Activated gamma-delta T cell treated with anti-CD3 and anti-CD28 coated beads, Interleukin-2, amount 50 U/mL, for 16 hours (primary cell): ENCODE results near the gene SKI.

Source experiments
- DNase-seq: peaks from one replicate; pipeline ENCODE4 v3.0.0-alpha.2; 2020; ENCODE audit warnings: low read depth

SKI gene

GRCh38 chr1:2307972-2308371 lies 79.9 kb downstream of the SKI start:
- DNase-seq = no peak

GRCh38 chr1:2308844-2309243 lies 80.7 kb downstream of the SKI start:
- no peak for DNase-seq

- no peak for DNase-seq
Measured at GRCh38 chr1:2310332-2311183, 82.4 kb downstream of the SKI start.

DNA sequence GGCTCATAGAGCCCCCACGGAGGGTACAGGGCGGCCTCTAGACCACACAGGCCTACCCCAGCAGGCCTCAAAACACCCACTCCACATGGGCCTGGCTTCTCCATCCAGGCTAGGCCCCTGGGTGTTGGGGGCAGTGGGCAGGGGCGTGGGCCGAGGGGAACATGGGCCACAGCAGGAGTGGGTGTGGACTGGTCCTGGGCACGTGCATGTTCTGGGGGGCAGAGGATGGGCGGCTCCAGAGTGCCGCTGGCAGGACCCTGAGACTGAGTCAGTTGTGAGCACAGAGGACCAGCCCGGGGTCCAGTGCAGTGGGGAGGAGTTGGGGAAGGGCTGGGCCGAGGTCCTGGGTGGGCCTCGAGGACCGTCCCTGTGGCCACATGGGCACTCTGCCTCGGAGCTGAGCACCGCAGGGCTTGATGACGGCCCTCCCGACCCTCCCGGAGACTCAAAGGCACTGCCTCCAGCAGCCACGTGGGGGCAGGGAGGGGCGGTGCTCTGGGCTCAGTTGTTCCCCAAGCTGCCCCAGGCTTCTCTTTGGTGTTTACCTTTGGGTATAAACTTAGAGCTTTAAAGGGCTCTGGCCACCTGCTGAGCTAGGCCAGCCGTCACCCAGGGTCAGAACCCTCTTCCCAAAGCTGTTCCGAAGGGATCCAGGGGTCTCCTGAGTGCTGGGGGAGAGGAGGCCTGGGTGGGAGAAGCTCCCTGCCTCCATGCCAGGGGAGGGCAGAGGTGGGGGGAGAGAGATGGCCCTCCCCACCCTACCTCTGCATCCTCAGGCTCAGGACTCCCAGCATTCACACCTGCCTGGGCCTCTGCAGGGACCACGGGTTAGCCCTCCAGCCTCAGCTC lies 83.3 kb downstream of the SKI start:
- DNase-seq = no peak

DNA sequence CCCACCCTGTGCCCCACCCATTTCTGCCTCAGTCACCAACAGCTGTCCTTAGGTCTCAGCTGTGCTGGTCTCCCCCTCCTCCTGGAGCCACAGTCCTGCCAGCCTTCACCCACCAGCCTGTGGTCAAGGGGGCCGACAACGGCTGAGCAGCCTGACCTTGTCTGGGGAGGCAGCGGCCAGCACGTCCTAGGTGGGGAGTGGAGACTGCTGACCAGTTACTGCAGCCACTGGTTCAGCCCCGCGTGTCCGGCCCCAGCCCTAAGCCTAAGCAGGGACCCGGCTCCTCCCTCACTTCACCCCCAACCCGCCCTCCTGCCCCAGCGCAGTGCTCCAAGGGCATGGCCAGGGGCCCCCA lies 84.0 kb downstream of the SKI start:
- no peak for DNase-seq

DNA sequence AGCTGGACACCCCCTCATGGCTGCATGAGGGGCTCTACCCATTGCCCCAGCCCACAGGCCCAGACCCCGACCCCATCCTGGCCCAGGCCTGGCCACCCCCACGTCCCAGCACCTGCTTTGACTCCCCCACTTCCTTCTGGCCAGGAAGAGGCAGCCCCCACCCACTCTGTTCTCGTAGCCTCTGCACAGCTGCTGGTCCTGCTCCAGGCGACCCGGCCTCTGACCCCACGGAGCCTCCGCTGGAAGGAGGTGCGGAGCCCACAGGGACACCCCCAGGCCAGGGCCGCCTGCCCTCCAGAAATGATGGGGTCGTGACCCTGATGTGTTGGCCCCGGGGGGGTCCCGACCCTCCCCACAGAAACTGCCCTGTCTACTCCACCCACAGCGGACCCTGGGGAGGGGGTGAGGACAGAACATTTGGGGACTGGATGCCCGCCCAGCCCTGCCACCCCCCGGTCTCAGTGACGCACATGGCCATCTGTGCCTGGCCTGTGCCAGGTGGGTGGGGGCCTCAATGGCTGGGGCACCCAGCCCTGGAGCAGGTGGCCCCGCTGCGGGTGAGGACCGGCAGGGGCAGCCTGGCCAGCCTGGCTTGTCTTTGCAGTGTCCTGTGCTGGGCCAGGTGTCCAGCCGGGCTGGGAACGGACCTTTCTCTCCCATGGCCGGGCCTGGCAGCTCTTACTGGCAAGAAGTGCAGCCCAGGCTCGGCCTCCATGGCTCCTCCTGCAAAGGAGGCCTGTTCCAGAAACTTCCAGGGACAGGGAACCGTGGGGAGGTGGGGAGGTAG lies 84.6 kb downstream of the SKI start:
- DNase-seq = no peak

- DNase-seq = no peak
Measured at GRCh38 chr1:2313651-2314261, 85.6 kb downstream of the SKI start.

DNA sequence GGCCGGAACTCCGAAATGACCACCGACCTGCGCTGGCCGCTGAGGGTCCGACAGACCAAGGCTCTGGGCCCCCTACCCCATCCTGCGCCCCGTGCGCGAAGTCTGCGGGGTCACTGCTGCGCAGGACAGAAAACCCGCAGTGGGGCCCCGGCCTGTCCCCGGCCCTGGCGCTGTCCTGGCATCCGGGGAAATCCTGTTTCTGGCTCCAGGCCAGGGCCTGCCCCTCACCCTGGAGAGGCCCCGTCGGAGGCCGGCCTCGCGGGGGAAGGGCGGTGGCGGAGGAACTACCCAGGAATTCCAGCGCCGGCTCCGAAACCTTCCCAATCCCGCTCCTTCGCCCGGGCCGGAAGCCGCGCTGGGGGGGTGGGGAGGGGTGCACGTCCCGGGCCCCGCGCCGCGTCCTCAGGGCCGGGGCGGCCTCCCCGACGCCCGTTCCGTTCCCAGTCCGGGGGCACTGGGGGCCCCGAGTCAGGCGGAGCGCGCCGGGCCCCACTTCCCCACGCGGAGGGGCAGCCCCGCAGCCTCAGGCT lies 86.2 kb downstream of the SKI start:
- no peak for DNase-seq

- no peak for DNase-seq
Measured at GRCh38 chr1:2314803-2315673, 86.9 kb downstream of the SKI start.

- DNase-seq = no peak
Measured at GRCh38 chr1:2315674-2316450, 87.7 kb downstream of the SKI start.

GRCh38 chr1:2316451-2316961 lies 88.4 kb downstream of the SKI start:
- DNase-seq = no peak

- DNase-seq = no peak
Measured at GRCh38 chr1:2317230-2318065, 89.3 kb downstream of the SKI start.

DNA sequence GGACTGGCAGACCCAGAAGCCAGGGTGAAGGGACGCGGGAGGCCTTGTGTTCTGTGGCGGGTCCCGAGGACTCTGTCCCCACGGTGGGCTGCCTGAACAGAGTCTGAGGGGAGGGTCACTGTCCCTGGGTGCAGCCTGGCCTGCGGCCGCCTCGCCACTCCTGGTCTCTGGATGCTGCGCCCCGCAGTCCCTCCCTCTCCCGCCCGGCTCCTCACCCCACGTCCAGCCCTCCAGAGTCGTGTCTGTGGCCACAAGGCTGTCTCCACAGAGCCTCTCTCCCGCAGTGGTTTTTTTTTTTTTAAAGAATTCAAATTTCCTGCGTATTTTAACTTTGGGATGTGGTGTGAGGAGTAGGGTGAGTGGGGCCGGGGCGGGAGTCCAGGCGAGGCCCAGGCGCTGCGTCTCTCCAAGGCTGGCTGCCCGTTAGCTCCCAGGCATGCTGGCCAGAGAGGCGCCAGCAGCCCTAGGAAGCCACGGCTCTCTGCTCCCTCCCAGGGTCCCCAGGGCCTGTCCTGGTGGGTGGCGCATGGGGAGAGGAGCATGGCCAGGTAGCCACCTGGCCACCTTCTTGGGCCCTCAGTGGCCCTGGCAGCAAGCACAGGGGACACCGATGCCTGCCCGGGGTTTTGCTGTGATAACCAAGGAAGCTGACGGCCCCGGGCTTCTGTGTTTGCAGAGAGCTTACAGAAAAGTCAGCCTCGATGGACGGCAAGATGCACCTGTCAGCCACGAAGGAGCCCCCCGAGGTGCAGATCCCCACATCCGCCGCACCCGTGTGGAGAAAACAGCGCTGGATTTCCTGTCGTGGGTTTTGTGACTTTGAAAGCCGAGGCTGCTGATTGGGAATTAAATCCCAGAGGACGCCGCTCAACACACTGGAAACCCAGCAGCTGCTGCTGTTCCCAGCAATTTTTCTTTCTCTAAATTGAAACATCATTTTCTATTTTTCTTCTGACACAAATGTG lies 90.5 kb downstream of the SKI start:
- DNase-seq = no peak

DNA sequence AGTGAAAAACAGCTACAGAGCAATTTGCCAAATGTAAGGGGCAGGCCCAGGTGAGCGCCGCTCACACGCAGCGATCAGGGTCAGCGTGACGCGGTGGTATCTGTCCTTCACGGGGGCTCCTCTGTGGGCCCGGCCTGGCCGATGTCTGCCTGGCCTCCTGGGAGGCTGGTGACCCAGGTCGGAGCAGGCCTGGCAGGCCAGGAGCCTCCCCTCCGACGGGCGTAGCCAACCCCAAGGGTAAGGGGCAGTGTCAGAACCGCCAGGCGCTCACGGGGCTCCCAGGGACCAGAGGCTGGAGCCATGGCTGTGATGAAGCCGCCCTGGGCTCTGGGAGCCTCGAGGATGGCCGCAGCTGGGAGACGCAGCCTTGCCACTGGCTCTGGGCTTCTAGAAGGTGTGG lies 91.2 kb downstream of the SKI start:
- DNase-seq = no peak

DNA sequence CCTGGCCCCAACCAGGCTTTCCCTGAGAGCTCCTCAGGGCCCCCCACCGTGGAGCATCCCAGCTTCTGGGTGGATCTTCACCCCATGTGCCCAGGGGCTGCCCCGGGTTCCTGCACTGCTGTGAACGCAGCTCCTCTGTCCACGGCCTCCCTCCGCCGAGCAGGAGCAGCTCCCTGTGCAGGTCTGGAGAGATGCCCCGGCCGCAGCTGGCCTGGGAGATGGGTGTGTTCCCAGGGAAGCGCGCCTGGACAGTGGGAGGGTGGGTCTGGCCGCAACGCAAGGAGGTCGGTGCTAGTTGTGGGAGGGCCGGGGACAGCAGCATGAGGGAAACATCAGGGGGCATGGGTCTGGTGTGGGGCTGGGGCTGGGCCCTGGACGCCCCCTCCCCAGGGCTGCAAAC lies 91.9 kb downstream of the SKI start:
- DNase-seq = no peak

DNA sequence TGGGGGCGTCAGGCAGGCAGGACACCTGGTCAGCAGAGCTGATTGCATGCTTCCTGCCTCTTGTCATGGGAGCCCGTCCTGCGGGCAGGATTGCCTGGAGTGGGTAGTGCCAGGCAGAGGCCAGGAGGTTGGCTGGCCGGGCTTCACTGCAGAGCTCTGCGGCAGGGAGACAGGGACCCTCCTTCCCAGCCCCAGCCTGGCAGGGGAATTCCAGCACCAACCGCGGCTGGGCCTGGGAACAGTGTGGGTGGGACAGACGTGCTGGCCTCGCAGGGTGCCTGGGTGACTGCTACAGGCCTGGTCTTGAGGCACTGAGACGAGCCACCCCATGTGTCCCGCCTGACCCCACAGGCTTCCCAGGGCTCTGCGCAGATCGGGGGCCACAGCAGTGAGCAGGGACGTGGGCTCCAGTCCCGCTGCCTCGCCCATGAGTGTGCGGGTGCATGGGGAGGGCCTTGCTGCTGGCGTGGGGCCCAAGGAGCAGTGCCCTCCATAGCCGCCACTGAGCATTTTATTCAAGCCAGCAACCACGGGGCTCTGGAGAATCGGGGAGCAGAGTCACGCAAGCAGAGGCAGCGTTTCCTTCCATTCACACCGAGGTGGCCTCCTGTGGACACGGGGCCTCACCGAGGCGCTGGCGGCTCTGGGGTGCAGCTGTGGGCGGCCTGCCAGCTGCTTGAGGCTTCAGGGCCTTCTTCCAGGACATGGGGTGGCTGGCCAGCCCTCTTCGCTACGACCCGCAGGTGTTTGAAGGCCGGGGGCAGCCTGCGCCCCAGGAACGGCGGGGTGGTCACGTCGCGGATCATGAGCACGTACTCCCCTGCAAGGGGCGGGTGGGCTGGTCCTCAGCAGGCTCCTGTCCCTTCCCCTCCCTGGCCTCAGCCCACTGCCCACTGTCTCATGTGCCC lies 92.9 kb downstream of the SKI start:
- no peak for DNase-seq
